ENCODE results near the gene VKORC1. TPM values are rescaled to one million over a fixed set of nuclear protein-coding genes. Genes with fewer than 3 reads are reported as not detected.

Gene VKORC1
- total RNA-seq, 6 experiments from 2014 or later: 123 to 184 (median 130) TPM

GRCh38 chr16:31087481-31087880 is 7.1 kb downstream of the VKORC1 start:
- Mint-ChIP-seq H3K27ac (no peak overlapping the region), H3K27me3 (ENCODE audit: insufficient read depth) (peaks cover 3% of the 10 kb centered on the region), H3K4me3 (no peak overlapping the region), H3K36me3 (ENCODE audit: low read depth) (peaks cover 6% of the 10 kb centered on the region), H3K4me1 (ENCODE audit: low read depth) (peaks cover 14% of the 10 kb centered on the region), H3K9me3 (no peaks in the 10 kb centered on the region)
- no peak for DNase-seq
- TF ChIP-seq CTCF (IDR thresholded peaks at IDR 0.05): no peak

DNA sequence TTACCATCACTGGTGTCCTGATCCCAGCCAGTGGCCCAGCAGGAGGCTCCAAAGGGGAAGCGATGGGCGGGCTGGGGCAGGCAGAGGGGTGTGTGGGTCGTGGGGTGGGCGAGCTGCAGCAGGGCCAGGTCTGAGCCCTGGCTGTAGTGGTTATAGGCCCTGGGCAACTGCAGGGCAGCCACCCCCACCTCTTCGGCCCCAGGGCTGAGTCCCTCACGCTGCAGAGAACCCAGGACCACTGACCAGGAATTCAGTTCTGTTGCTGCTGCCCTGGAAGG is 8.0 kb downstream of the VKORC1 start:
- Mint-ChIP-seq H3K36me3 (ENCODE audit: low read depth) (peaks cover 6% of the 10 kb centered on the region), H3K27me3 (ENCODE audit: insufficient read depth) (peaks cover 3% of the 10 kb centered on the region), H3K4me3 (no peak overlapping the region), H3K9me3 (no peaks in the 10 kb centered on the region), H3K4me1 (ENCODE audit: low read depth) (peaks cover 10% of the 10 kb centered on the region), H3K27ac (no peak overlapping the region)
- DNase-seq: no peak
- TF ChIP-seq CTCF (IDR thresholded peaks at IDR 0.05): no peak

GRCh38 chr16:31085873-31086628 is 8.5 kb downstream of the VKORC1 start:
- H3K9me3 Mint-ChIP-seq: no peaks in the 10 kb centered on the region
- peaks cover 6% of the 10 kb centered on the region for H3K36me3 Mint-ChIP-seq (ENCODE audit: low read depth)
- peaks cover 8% of the 10 kb centered on the region for H3K4me1 Mint-ChIP-seq (ENCODE audit: low read depth)
- no peak for DNase-seq
- H3K27me3 Mint-ChIP-seq (ENCODE audit: insufficient read depth): peaks cover 3% of the 10 kb centered on the region
- H3K4me3 Mint-ChIP-seq: no peak overlapping the region
- no peak overlapping the region; the same call in 1 of the 2 replicates for H3K27ac Mint-ChIP-seq
- no peak for TF ChIP-seq CTCF (IDR thresholded peaks at IDR 0.05)

GRCh38 chr16:31085411-31085810 is 9.2 kb downstream of the VKORC1 start:
- H3K27me3 Mint-ChIP-seq (ENCODE audit: insufficient read depth): peaks cover 3% of the 10 kb centered on the region
- TF ChIP-seq CTCF (IDR thresholded peaks at IDR 0.05): no peak
- 0 out of 2 replicates have a peak overlapping the region, but pooled peaks have one; percentile 16 for H3K27ac Mint-ChIP-seq
- H3K4me1 Mint-ChIP-seq (ENCODE audit: low read depth): peaks cover 2% of the 10 kb centered on the region
- no peak overlapping the region for H3K4me3 Mint-ChIP-seq
- DNase-seq: no peak
- peaks cover 7% of the 10 kb centered on the region for H3K36me3 Mint-ChIP-seq (ENCODE audit: low read depth)
- no peaks in the 10 kb centered on the region for H3K9me3 Mint-ChIP-seq

DNA sequence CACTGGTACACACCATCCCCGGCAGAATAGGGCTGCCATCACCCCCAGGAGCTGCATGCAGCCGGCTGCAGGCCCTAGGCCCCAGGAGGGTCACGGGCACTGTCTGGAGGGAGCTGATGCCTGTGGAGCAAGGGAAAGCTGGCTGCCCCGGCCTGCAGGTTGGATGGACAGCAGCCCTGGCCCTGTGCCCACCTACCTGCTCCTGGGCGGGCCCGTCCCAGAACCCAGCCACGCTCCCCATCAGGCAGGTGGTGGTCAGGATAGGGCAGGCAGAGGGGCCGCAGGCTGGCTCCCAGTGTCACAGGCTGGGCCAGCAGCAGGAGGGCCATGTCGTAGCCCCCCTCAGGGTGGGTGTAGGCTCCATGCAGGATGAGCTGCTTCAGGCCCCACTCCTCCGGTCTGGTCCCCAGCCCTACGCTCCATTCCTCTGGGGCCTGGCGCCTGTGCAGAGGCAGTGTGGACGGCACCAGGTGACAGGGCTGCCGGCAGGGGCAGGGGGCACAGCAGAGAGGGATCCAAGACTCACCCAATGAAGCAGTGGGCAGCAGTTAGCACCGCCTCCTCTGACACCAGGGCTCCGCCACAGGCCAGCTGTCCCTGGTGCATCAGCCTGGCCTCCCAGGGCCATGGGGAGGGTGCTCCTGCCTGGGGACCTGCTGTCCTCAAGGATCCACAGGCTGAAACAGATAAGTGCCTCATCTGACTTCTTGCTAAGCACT is 9.9 kb downstream of the VKORC1 start:
- H3K4me1 Mint-ChIP-seq (ENCODE audit: low read depth): no peaks in the 10 kb centered on the region; the same call in 1 of the 2 replicates
- H3K27me3 Mint-ChIP-seq (ENCODE audit: insufficient read depth): peaks cover 3% of the 10 kb centered on the region
- 0 out of 2 replicates have a peak overlapping the region, but pooled peaks have one; percentile 16 for H3K27ac Mint-ChIP-seq
- no peak for TF ChIP-seq CTCF (IDR thresholded peaks at IDR 0.05)
- H3K9me3 Mint-ChIP-seq: no peaks in the 10 kb centered on the region
- H3K4me3 Mint-ChIP-seq: no peak overlapping the region
- DNase-seq: no peak
- peaks cover 6% of the 10 kb centered on the region; the same call in 1 of the 2 replicates for H3K36me3 Mint-ChIP-seq (ENCODE audit: low read depth)

All from HFFc6 (cell line).